T-helper 2 cell (primary cell): ENCODE results near the gene PLA2G2A.
"Not testable (repeated sequence)": the region's sequence is repeated elsewhere in the genome, so short reads cannot be mapped to it uniquely, and the experiment has no call there.

Experiments
- DNase-seq, 5 experiments: peaks; one replicate each; pipeline versions ENCODE4 v3.0.0 to v3.0.0-alpha.2; 2012 to 2022

Gene PLA2G2A

GRCh38 chr1:19971664-19972063 is 7.8 kb downstream of the PLA2G2A start:
- DNase-seq, result no peak

GRCh38 chr1:19969898-19970660 is 9.3 kb downstream of the PLA2G2A start:
- DNase-seq, result no peak

GRCh38 chr1:19967808-19968207 is 11.6 kb downstream of the PLA2G2A start:
- no peak for DNase-seq

GRCh38 chr1:19964542-19964941 is 14.9 kb downstream of the PLA2G2A start:
- no peak for DNase-seq

GRCh38 chr1:19963636-19964035 is 15.8 kb downstream of the PLA2G2A start:
- no peak for DNase-seq

- DNase-seq, result no peak
These were observed 18.8 kb downstream of the PLA2G2A start for GRCh38 chr1:19960591-19960990.

- no peak for DNase-seq
These were observed 21.6 kb downstream of the PLA2G2A start for GRCh38 chr1:19957779-19958178.

- DNase-seq, result no peak
These were observed 23.8 kb downstream of the PLA2G2A start for GRCh38 chr1:19955534-19956170.

GRCh38 chr1:19954059-19954458 is 25.4 kb downstream of the PLA2G2A start:
- no peak for DNase-seq

GRCh38 chr1:19949016-19949415 is 30.4 kb downstream of the PLA2G2A start:
- DNase-seq, result no peak

- no peak for DNase-seq
These were observed 32.4 kb downstream of the PLA2G2A start for GRCh38 chr1:19946971-19947370.

- no peak for DNase-seq
These were observed 33.1 kb downstream of the PLA2G2A start for GRCh38 chr1:19946331-19946751.

GRCh38 chr1:19945914-19946313 is 33.5 kb downstream of the PLA2G2A start:
- no peak for DNase-seq

- DNase-seq, result no peak
These were observed 36.8 kb downstream of the PLA2G2A start for GRCh38 chr1:19942657-19943056.

- DNase-seq, result no peak
These were observed 37.3 kb downstream of the PLA2G2A start for GRCh38 chr1:19942088-19942487.

- no peak for DNase-seq
These were observed 38.2 kb downstream of the PLA2G2A start for GRCh38 chr1:19941206-19941568.

- no peak for DNase-seq
These were observed 38.8 kb downstream of the PLA2G2A start for GRCh38 chr1:19940486-19941205.

GRCh38 chr1:19938472-19938871 is 40.9 kb downstream of the PLA2G2A start:
- no peak for DNase-seq

GRCh38 chr1:19936061-19936750 is 43.2 kb downstream of the PLA2G2A start:
- DNase-seq, result no peak

GRCh38 chr1:19934336-19934735 is 45.1 kb downstream of the PLA2G2A start:
- no peak for DNase-seq

GRCh38 chr1:19932866-19933265 is 46.6 kb downstream of the PLA2G2A start:
- DNase-seq, result no peak

- not testable (repeated sequence) for DNase-seq
These were observed 52.3 kb downstream of the PLA2G2A start for GRCh38 chr1:19927130-19927421.
